Nephron progenitor cell (in vitro differentiated cells): ENCODE data around the gene SHC1.
A peak's percentile ranks its signal among the peaks of the same experiment; 100 is the strongest.

Source experiments
- DNase-seq: peaks from one replicate; pipeline ENCODE4 v3.0.0; 2021
- H3K27ac Mint-ChIP-seq: 2 replicates; pipeline ENCODE4 v1.8.0; 2021; ENCODE audit warnings: mild to moderate bottlenecking, moderate library complexity, mixed read lengths
- H3K27me3 Mint-ChIP-seq: 2 replicates; pipeline ENCODE4 v1.8.0; 2021; ENCODE audit warnings: mild to moderate bottlenecking, low read depth, mixed read lengths; ENCODE audit not compliant: poor library complexity
- H3K36me3 Mint-ChIP-seq: 2 replicates; pipeline ENCODE4 v1.8.0; 2021; ENCODE audit warnings: low read depth, mixed read lengths
- H3K4me1 Mint-ChIP-seq: 2 replicates; pipeline ENCODE4 v1.8.0; 2021; ENCODE audit warnings: mixed read lengths
- H3K4me3 Mint-ChIP-seq: 2 replicates; pipeline ENCODE4 v1.8.0; 2021; ENCODE audit warnings: mild to moderate bottlenecking, moderate library complexity, mixed read lengths
- H3K9me3 Mint-ChIP-seq: 2 replicates; pipeline ENCODE4 v1.8.0; 2021; ENCODE audit warnings: mild to moderate bottlenecking, moderate library complexity, mixed read lengths
- CTCF ChIP-seq: fragments of 200-600 bp; sonication (generic); IDR thresholded peaks from 2 replicates; pipeline ENCODE4 v1.5.0; 2021; ENCODE audit warnings: antibody characterized with exemption

Gene SHC1

GRCh38 chr1:154967331-154967950 is 3.1 kb downstream of the SHC1 start:
- H3K36me3 Mint-ChIP-seq: peaks cover 42% of the 10 kb centered on the region
- H3K9me3 Mint-ChIP-seq: no peaks in the 10 kb centered on the region
- H3K4me3 Mint-ChIP-seq: peak overlapping the region; percentile 88
- DNase-seq: no peak
- H3K27me3 Mint-ChIP-seq: no peaks in the 10 kb centered on the region
- peak overlapping the region; percentile 85 for H3K27ac Mint-ChIP-seq
- peaks cover 62% of the 10 kb centered on the region for H3K4me1 Mint-ChIP-seq
- no peak for TF ChIP-seq CTCF

DNA sequence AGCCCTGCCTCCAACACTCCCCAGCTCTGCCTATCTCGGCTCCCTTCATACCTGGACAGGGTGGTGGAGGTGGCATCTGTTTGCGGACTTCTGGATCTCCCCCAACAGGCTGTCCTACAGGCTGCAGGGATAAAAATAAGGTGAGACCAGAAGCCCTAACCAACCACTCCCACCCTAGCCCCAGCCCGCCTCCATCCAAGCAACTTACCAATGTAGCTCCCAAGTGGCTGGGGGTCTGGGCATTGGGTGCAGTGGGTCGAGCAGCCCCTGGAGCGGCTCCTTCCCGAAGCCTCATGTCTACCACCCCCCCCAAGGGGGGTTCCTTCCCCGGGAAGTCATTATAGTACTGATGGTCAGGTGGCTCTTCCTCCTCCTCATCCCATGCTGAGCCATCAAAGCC is 4.4 kb downstream of the SHC1 start:
- DNase-seq: no peak
- Mint-ChIP-seq H3K27ac (no peak overlapping the region), H3K4me1 (peaks cover 57% of the 10 kb centered on the region), H3K36me3 (peaks cover 42% of the 10 kb centered on the region), H3K9me3 (no peaks in the 10 kb centered on the region), H3K4me3 (no peak overlapping the region), H3K27me3 (no peaks in the 10 kb centered on the region)
- TF ChIP-seq CTCF: no peak

- H3K9me3 Mint-ChIP-seq: no peaks in the 10 kb centered on the region
- H3K36me3 Mint-ChIP-seq: peaks cover 42% of the 10 kb centered on the region
- peak overlapping the region; percentile 78 for H3K27ac Mint-ChIP-seq
- no peak overlapping the region for H3K4me3 Mint-ChIP-seq
- no peak for DNase-seq
- no peak for TF ChIP-seq CTCF
- peaks cover 56% of the 10 kb centered on the region for H3K4me1 Mint-ChIP-seq
- H3K27me3 Mint-ChIP-seq: no peaks in the 10 kb centered on the region
These were observed 6.2 kb downstream of the SHC1 start for GRCh38 chr1:154964359-154964758.

DNA sequence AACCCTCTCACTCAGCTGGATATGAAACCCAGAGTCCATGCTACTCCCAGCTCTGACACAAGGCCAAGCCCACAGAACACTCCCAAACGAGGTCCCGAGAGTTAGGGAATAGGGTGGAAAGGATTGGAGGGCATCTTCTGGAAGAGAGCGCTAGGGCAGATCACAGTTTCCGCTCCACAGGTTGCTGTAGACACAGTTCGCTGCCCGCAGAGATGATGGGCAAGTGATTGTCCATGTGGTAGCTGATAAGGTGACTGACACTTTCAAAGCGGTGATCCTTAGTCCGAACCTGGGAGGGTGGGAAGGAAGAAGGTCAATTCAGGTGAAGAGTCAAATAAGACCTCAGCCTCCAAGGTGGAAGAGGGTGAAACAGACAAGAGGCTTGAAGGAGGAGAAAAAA is 6.9 kb downstream of the SHC1 start:
- no peak for TF ChIP-seq CTCF
- DNase-seq: no peak
- Mint-ChIP-seq H3K4me1 (peaks cover 49% of the 10 kb centered on the region), H3K27me3 (no peaks in the 10 kb centered on the region), H3K9me3 (no peaks in the 10 kb centered on the region), H3K27ac (peak overlapping the region; percentile 79), H3K4me3 (no peak overlapping the region), H3K36me3 (peaks cover 42% of the 10 kb centered on the region)

GRCh38 chr1:154962795-154963330 is 7.7 kb downstream of the SHC1 start:
- Mint-ChIP-seq H3K27me3 (no peaks in the 10 kb centered on the region), H3K4me1 (peaks cover 41% of the 10 kb centered on the region), H3K9me3 (no peaks in the 10 kb centered on the region), H3K4me3 (peak overlapping the region; percentile 89), H3K36me3 (peaks cover 40% of the 10 kb centered on the region), H3K27ac (peak overlapping the region; percentile 59)
- DNase-seq: no peak
- no peak for TF ChIP-seq CTCF

DNA sequence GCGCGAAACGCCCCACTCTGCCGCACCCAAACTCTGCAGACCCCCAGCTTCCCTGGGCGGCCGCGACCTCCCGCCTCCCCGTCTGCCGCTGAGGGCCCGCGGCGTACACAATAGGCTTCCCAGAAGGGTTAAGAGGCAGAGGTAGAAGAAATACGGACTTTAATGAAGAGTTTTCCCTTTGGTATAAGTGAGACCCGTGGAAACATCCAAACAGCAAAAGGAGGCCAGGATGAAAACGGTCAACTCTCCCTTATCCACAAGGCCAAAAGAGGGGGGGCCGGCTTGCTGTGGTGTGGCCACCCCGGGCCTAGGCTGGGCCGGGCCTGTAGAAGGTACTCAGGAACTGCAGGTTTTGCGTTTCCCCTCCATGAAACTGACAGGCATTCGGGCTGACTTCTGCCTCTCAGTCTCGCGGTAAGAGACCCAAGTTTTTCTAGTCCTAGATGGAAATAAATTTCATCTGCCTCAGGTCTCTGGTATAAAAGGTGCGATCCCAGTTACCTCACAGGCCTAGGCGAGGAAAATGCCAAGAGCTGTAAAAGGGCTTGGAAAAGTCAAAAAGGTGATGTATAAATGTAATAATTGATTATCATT is 8.3 kb downstream of the SHC1 start:
- peaks cover 44% of the 10 kb centered on the region for H3K4me1 Mint-ChIP-seq
- H3K36me3 Mint-ChIP-seq: peaks cover 34% of the 10 kb centered on the region
- DNase-seq: no peak
- H3K4me3 Mint-ChIP-seq: peak overlapping the region; percentile 89
- no peak for TF ChIP-seq CTCF
- H3K27me3 Mint-ChIP-seq: no peaks in the 10 kb centered on the region
- peak overlapping the region; percentile 94 for H3K27ac Mint-ChIP-seq
- no peaks in the 10 kb centered on the region for H3K9me3 Mint-ChIP-seq
